ENCODE results near the gene RFLNA.

RFLNA gene

GRCh38 chr12:124309231-124309630, 14.3 kb downstream of the RFLNA start:
- no peak for TF ChIP-seq POLR2AphosphoS5 (IDR thresholded peaks at IDR 0.05; ENCODE audit: low read depth, low read length)
- TF ChIP-seq REST (IDR thresholded peaks at IDR 0.05; ENCODE audit: insufficient read depth in 1 of 2, low read depth in 2 of 2, low read length in 2 of 2), result no peak
- no peak for TF ChIP-seq SIN3A (IDR thresholded peaks at IDR 0.05; ENCODE audit: borderline replicate concordance, insufficient read depth, low read length)
- no peak for TF ChIP-seq FOXP2 (optimal IDR thresholded peaks at IDR 0.05; ENCODE audit: borderline replicate concordance, extremely low read depth, extremely low read length, insufficient read depth)
- TF ChIP-seq TAF1 (IDR thresholded peaks at IDR 0.05; ENCODE audit: borderline replicate concordance, insufficient read depth, low read length), result no peak

- TF ChIP-seq REST (IDR thresholded peaks at IDR 0.05; ENCODE audit: insufficient read depth in 1 of 2, low read depth in 2 of 2, low read length in 2 of 2) (no peak), SIN3A (IDR thresholded peaks at IDR 0.05; ENCODE audit: borderline replicate concordance, insufficient read depth, low read length) (no peak), POLR2AphosphoS5 (IDR thresholded peaks at IDR 0.05; ENCODE audit: low read depth, low read length) (no peak), FOXP2 (optimal IDR thresholded peaks at IDR 0.05; ENCODE audit: borderline replicate concordance, extremely low read depth, extremely low read length, insufficient read depth) (no peak), TAF1 (IDR thresholded peaks at IDR 0.05; ENCODE audit: borderline replicate concordance, insufficient read depth, low read length) (no peak)
These were observed 14.9 kb downstream of the RFLNA start for GRCh38 chr12:124309744-124310143.

- no peak for TF ChIP-seq POLR2AphosphoS5 (IDR thresholded peaks at IDR 0.05; ENCODE audit: low read depth, low read length)
These were observed 15.3 kb downstream of the RFLNA start for GRCh38 chr12:124310178-124310577.

- TF ChIP-seq REST (IDR thresholded peaks at IDR 0.05; ENCODE audit: insufficient read depth in 1 of 2, low read depth in 2 of 2, low read length in 2 of 2) (no peak), POLR2AphosphoS5 (IDR thresholded peaks at IDR 0.05; ENCODE audit: low read depth, low read length) (no peak), TAF1 (IDR thresholded peaks at IDR 0.05; ENCODE audit: borderline replicate concordance, insufficient read depth, low read length) (no peak), FOXP2 (optimal IDR thresholded peaks at IDR 0.05; ENCODE audit: borderline replicate concordance, extremely low read depth, extremely low read length, insufficient read depth) (no peak)
These were observed 15.9 kb downstream of the RFLNA start for GRCh38 chr12:124310785-124311184.

- no peak for TF ChIP-seq TAF1 (IDR thresholded peaks at IDR 0.05; ENCODE audit: borderline replicate concordance, insufficient read depth, low read length)
- no peak for TF ChIP-seq REST (IDR thresholded peaks at IDR 0.05; ENCODE audit: insufficient read depth in 1 of 2, low read depth in 2 of 2, low read length in 2 of 2)
- no peak for TF ChIP-seq POLR2AphosphoS5 (IDR thresholded peaks at IDR 0.05; ENCODE audit: low read depth, low read length)
- no peak for TF ChIP-seq FOXP2 (optimal IDR thresholded peaks at IDR 0.05; ENCODE audit: borderline replicate concordance, extremely low read depth, extremely low read length, insufficient read depth)
- no peak for TF ChIP-seq SIN3A (IDR thresholded peaks at IDR 0.05; ENCODE audit: borderline replicate concordance, insufficient read depth, low read length)
These were observed 16.6 kb downstream of the RFLNA start for GRCh38 chr12:124311292-124312109.

Measured in PFSK-1 (cell line).